H1 (cell line): ENCODE data around the gene SLC5A10. TPM values are rescaled to one million over a fixed set of nuclear protein-coding genes. Genes with fewer than 3 reads are reported as not detected.

Experiments
- CHD7 ChIP-seq: fragments of 300-600 bp; sonication (generic); IDR thresholded peaks from 2 replicates; pipeline ENCODE4 v1.7.1; 2012; ENCODE audit warnings: low read length, moderate library complexity, mild to moderate bottlenecking, inconsistent platforms; ENCODE audit not compliant: insufficient replicate concordance
- E2F6 ChIP-seq: IDR thresholded peaks from 2 replicates; pipeline ENCODE4 v1.6.1; 2012; ENCODE audit warnings: inconsistent platforms
- TEAD4 ChIP-seq: IDR thresholded peaks from 2 replicates; pipeline ENCODE4 v1.6.1; 2012; ENCODE audit warnings: low read depth, low read length, inconsistent platforms, mixed read lengths
- polyA plus RNA-seq, 7 experiments: library from polyadenylated mRNA; depleted of rRNA in 3 of 7; stranded (reverse) in 5 of 7; unstranded in 2 of 7; fragments of >200 nt in 5 of 7; fragments of 200-250 nt in 2 of 7; gene quantifications; 1 replicate in 5 of 7; 2 replicates in 1 of 7; 4 replicates in 1 of 7; pipeline versions ENCODE4 v1.2.1 to v1.2.3, GENCODE V29; 2011 to 2013; ENCODE audit warnings: missing spikeins in 2 of 7, mixed read lengths in 2 of 7
- total RNA-seq: library from RNA; stranded (reverse); fragmentation: NEBNext Ultra II Directional; extraction: Animal tissue kit (Norgen Biotek cat#: 25700); gene quantifications from 2 replicates; pipeline ENCODE4 v1.2.1, GENCODE V29; 2021

The SLC5A10 gene
- total and polyA plus RNA-seq, 2 of the 8 experiments (the other 6 are each of a cell fraction or from before 2014, with no cell fraction given): 0.05 to 0.11 TPM

GRCh38 chr17:18910881-18911280, 41.1 kb upstream of the SLC5A10 start (continued):
- TF ChIP-seq CHD7 (no peak), E2F6 (no peak), TEAD4 (no peak)
